HG03521 (cell line): ENCODE measurements around the gene NRIP2.

Experiments used
- ATAC-seq: cut with Tn5 transposase; IDR thresholded peaks from one replicate; pipeline ENCODE4 v1.9.1; 2021; ENCODE audit warnings: mild to moderate bottlenecking, moderate library complexity; ENCODE audit not compliant: unreplicated experiment

The NRIP2 gene

GRCh38 chr12:2811801-2812200 is 23.0 kb downstream of the NRIP2 start:
- no peak for ATAC-seq

- ATAC-seq = no peak
Observed at GRCh38 chr12:2806700-2807099, 28.1 kb downstream of the NRIP2 start.

GRCh38 chr12:2805143-2805520 is 29.7 kb downstream of the NRIP2 start:
- no peak for ATAC-seq

- no peak for ATAC-seq
Observed at GRCh38 chr12:2804393-2805142, 30.3 kb downstream of the NRIP2 start.

GRCh38 chr12:2803635-2804392 is 31.0 kb downstream of the NRIP2 start:
- no peak for ATAC-seq

GRCh38 chr12:2801044-2801783 is 33.6 kb downstream of the NRIP2 start:
- no peak for ATAC-seq

GRCh38 chr12:2800046-2800570 is 34.7 kb downstream of the NRIP2 start:
- no peak for ATAC-seq

- no peak for ATAC-seq
Observed at GRCh38 chr12:2797721-2798418, 37.0 kb downstream of the NRIP2 start.

GRCh38 chr12:2796187-2796666 is 38.6 kb downstream of the NRIP2 start:
- ATAC-seq = no peak

- peak; percentile 67 for ATAC-seq
Observed at GRCh38 chr12:2795291-2796186, 39.3 kb downstream of the NRIP2 start.

- ATAC-seq = peak; percentile 71
Observed at GRCh38 chr12:2794736-2795289, 40.0 kb downstream of the NRIP2 start, which contains the start of gene FKBP4. FKBP4 (plus strand) TSS chr12:2794970; CDS start chr12:2795140, 170 bp downstream.

- no peak for ATAC-seq
Observed at GRCh38 chr12:2794191-2794735, 40.6 kb downstream of the NRIP2 start.

- ATAC-seq = no peak
Observed at GRCh38 chr12:2793561-2793960, 41.3 kb downstream of the NRIP2 start.

GRCh38 chr12:2792671-2793500 is 41.9 kb downstream of the NRIP2 start:
- ATAC-seq = no peak

GRCh38 chr12:2791089-2791488 is 43.7 kb downstream of the NRIP2 start:
- no peak for ATAC-seq

GRCh38 chr12:2785017-2785416 is 49.8 kb downstream of the NRIP2 start:
- no peak for ATAC-seq

- ATAC-seq = no peak
Observed at GRCh38 chr12:2783936-2784600, 50.8 kb downstream of the NRIP2 start.

- no peak for ATAC-seq
Observed at GRCh38 chr12:2779281-2779680, 55.6 kb downstream of the NRIP2 start.
